Duodenal mucosa (tissue), 2 donors: Measurements from ENCODE around the gene NKX6-1.

Experiments
- H3K27ac ChIP-seq: one replicate; pipeline ENCODE4 v1.7.0; 2013; ENCODE audit warnings: low read depth, low read length
- H3K27me3 ChIP-seq, 2 donors: one replicate each; pipeline ENCODE4 v1.7.0; 2013; ENCODE audit warnings: low read length in 2 of 2, control low read depth in 1 of 2; ENCODE audit not compliant: insufficient read depth in 2 of 2, control insufficient read depth in 1 of 2
- H3K36me3 ChIP-seq, 2 donors: one replicate each; pipeline ENCODE4 v1.7.0; 2013; ENCODE audit warnings: low read length in 2 of 2, control low read depth in 1 of 2; ENCODE audit not compliant: insufficient read depth in 2 of 2, control insufficient read depth in 1 of 2
- H3K4me1 ChIP-seq, 2 donors: one replicate each; pipeline ENCODE4 v1.7.0; 2013; ENCODE audit warnings: low read length in 2 of 2, control low read depth in 1 of 2; ENCODE audit not compliant: insufficient read depth in 2 of 2, control insufficient read depth in 1 of 2
- H3K4me3 ChIP-seq, 2 donors: one replicate each; pipeline ENCODE4 v1.7.0; 2013; ENCODE audit warnings: low read length in 2 of 2, low read depth in 1 of 2
- H3K9ac ChIP-seq, 2 donors: one replicate each; pipeline ENCODE4 v1.7.0; 2013; ENCODE audit warnings: low read length in 2 of 2, low read depth in 1 of 2
- H3K9me3 ChIP-seq, 2 donors: one replicate each; pipeline ENCODE4 v1.7.0; 2013; ENCODE audit warnings: low read length in 2 of 2, control low read depth in 1 of 2; ENCODE audit not compliant: control insufficient read depth in 1 of 2

Gene NKX6-1

GRCh38 chr4:84512277-84512676 is 13.2 kb upstream of the NKX6-1 start:
- H3K4me1 ChIP-seq: no peaks in the 10 kb centered on the region
- no peak overlapping the region for H3K9ac ChIP-seq
- H3K27ac ChIP-seq: no peak overlapping the region
- H3K27me3 ChIP-seq: peaks cover 9 to 11% of the 10 kb centered on the region in 2 donors
- no peaks in the 10 kb centered on the region for H3K9me3 ChIP-seq
- H3K36me3 ChIP-seq: no peaks in the 10 kb centered on the region
- no peak overlapping the region for H3K4me3 ChIP-seq

- Histone ChIP-seq H3K27me3 (peaks cover 9 to 11% of the 10 kb centered on the region in 2 donors), H3K27ac (no peak overlapping the region), H3K36me3 (no peaks in the 10 kb centered on the region), H3K4me3 (no peak overlapping the region), H3K4me1 (no peaks in the 10 kb centered on the region), H3K9ac (no peak overlapping the region), H3K9me3 (no peaks in the 10 kb centered on the region)
These were observed 12.6 kb upstream of the NKX6-1 start for GRCh38 chr4:84511703-84512102.

GRCh38 chr4:84507941-84508340 is 8.8 kb upstream of the NKX6-1 start:
- H3K36me3 ChIP-seq: no peaks in the 10 kb centered on the region
- H3K9ac ChIP-seq: no peak overlapping the region
- H3K4me3 ChIP-seq: no peak overlapping the region
- H3K9me3 ChIP-seq: no peaks in the 10 kb centered on the region
- H3K4me1 ChIP-seq: no peaks in the 10 kb centered on the region
- H3K27me3 ChIP-seq: peaks cover 32% of the 10 kb centered on the region in 2 donors
- no peak overlapping the region for H3K27ac ChIP-seq

GRCh38 chr4:84504821-84505220 is 5.7 kb upstream of the NKX6-1 start:
- no peak overlapping the region for H3K27ac ChIP-seq
- no peaks in the 10 kb centered on the region for H3K36me3 ChIP-seq
- H3K9ac ChIP-seq: no peak overlapping the region
- no peaks in the 10 kb centered on the region for H3K9me3 ChIP-seq
- H3K4me3 ChIP-seq: no peak overlapping the region
- no peaks in the 10 kb centered on the region for H3K4me1 ChIP-seq
- peaks cover 56 to 63% of the 10 kb centered on the region in 2 donors for H3K27me3 ChIP-seq

GRCh38 chr4:84503495-84504437 is 4.7 kb upstream of the NKX6-1 start:
- H3K9me3 ChIP-seq: no peaks in the 10 kb centered on the region
- H3K27me3 ChIP-seq: peaks cover 66 to 67% of the 10 kb centered on the region in 2 donors
- no peak overlapping the region for H3K4me3 ChIP-seq
- no peaks in the 10 kb centered on the region for H3K36me3 ChIP-seq
- H3K9ac ChIP-seq: no peak overlapping the region
- H3K27ac ChIP-seq: no peak overlapping the region
- peaks cover 2 to 6% of the 10 kb centered on the region in 2 donors for H3K4me1 ChIP-seq

GRCh38 chr4:84502955-84503373 is 3.9 kb upstream of the NKX6-1 start:
- no peaks in the 10 kb centered on the region for H3K36me3 ChIP-seq
- no peaks in the 10 kb centered on the region for H3K9me3 ChIP-seq
- H3K4me3 ChIP-seq: no peak overlapping the region
- H3K27me3 ChIP-seq: peaks cover 72 to 73% of the 10 kb centered on the region in 2 donors
- peaks cover 8 to 12% of the 10 kb centered on the region in 2 donors for H3K4me1 ChIP-seq
- no peak overlapping the region for H3K9ac ChIP-seq
- H3K27ac ChIP-seq: no peak overlapping the region

- Histone ChIP-seq H3K9me3 (no peaks in the 10 kb centered on the region), H3K36me3 (no peaks in the 10 kb centered on the region), H3K4me3 (no peak overlapping the region), H3K9ac (no peak overlapping the region), H3K27me3 (peaks cover 73 to 77% of the 10 kb centered on the region in 2 donors), H3K27ac (no peak overlapping the region), H3K4me1 (peaks cover 10 to 12% of the 10 kb centered on the region in 2 donors)
These were observed 3.4 kb upstream of the NKX6-1 start for GRCh38 chr4:84502333-84502954.

GRCh38 chr4:84501721-84502267 is 2.7 kb upstream of the NKX6-1 start:
- H3K9me3 ChIP-seq: no peaks in the 10 kb centered on the region
- no peak overlapping the region for H3K4me3 ChIP-seq
- H3K27ac ChIP-seq: no peak overlapping the region
- peaks cover 10 to 12% of the 10 kb centered on the region in 2 donors for H3K4me1 ChIP-seq
- H3K27me3 ChIP-seq: peaks cover 80 to 84% of the 10 kb centered on the region in 2 donors
- no peak overlapping the region for H3K9ac ChIP-seq
- H3K36me3 ChIP-seq: no peaks in the 10 kb centered on the region

GRCh38 chr4:84501202-84501503 is 2.1 kb upstream of the NKX6-1 start:
- H3K4me3 ChIP-seq: no peak overlapping the region
- no peak overlapping the region for H3K9ac ChIP-seq
- no peaks in the 10 kb centered on the region for H3K9me3 ChIP-seq
- peaks cover 85 to 88% of the 10 kb centered on the region in 2 donors for H3K27me3 ChIP-seq
- H3K27ac ChIP-seq: no peak overlapping the region
- no peaks in the 10 kb centered on the region for H3K36me3 ChIP-seq
- H3K4me1 ChIP-seq: peaks cover 10 to 12% of the 10 kb centered on the region in 2 donors
